H1 (cell line): Measurements from ENCODE around the gene VAPB. TPM values are rescaled to one million over a fixed set of nuclear protein-coding genes. Genes with fewer than 3 reads are reported as not detected.

Source experiments
- ATF2 ChIP-seq: IDR thresholded peaks from 2 replicates; pipeline ENCODE4 v1.6.1; 2012; ENCODE audit warnings: low read length, inconsistent platforms
- polyA plus RNA-seq, 7 experiments: library from polyadenylated mRNA; depleted of rRNA in 3 of 7; stranded (reverse) in 5 of 7; unstranded in 2 of 7; fragments of >200 nt in 5 of 7; fragments of 200-250 nt in 2 of 7; gene quantifications; 1 replicate in 5 of 7; 2 replicates in 1 of 7; 4 replicates in 1 of 7; pipeline versions ENCODE4 v1.2.1 to v1.2.3, GENCODE V29; 2011 to 2013; ENCODE audit warnings: missing spikeins in 2 of 7, mixed read lengths in 2 of 7
- total RNA-seq: library from RNA; stranded (reverse); fragmentation: NEBNext Ultra II Directional; extraction: Animal tissue kit (Norgen Biotek cat#: 25700); gene quantifications from 2 replicates; pipeline ENCODE4 v1.2.1, GENCODE V29; 2021

VAPB gene
- total and polyA plus RNA-seq, 2 of the 8 experiments (the other 6 are each of a cell fraction or from before 2014, with no cell fraction given) = 24.4 to 62.8 TPM

GRCh38 chr20:58349570-58349969, 39.5 kb upstream of the VAPB start (continued):
- TF ChIP-seq ATF2 = no peak
- TF ChIP-seq, all 59 proteins: peak for 0
